HepG2 (cell line): ENCODE measurements around the gene KLKB1.

Experiments
- ETV6 ChIP-seq: sonication (generic); formaldehyde crosslinking; conservative IDR thresholded peaks from 2 replicates; pipeline ENCODE4 v1.4.0; 2020; ENCODE audit warnings: missing genetic modification reagents
- POLR2A ChIP-seq, 2 experiments: IDR thresholded peaks; 2 replicates each; pipeline ENCODE4 v1.6.1; 2011; ENCODE audit warnings: low read depth in 2 of 2, low read length in 2 of 2, mild to moderate bottlenecking in 1 of 2, moderate library complexity in 1 of 2; ENCODE audit not compliant: insufficient read depth in 1 of 2
- RFX5 ChIP-seq: IDR thresholded peaks from 2 replicates; pipeline ENCODE4 v1.6.1; 2011; ENCODE audit warnings: low read depth, low read length, improper control_type of control experiment
- SRSF1 ChIP-seq: fragments of 200-400 bp; formaldehyde crosslinking; optimal IDR thresholded peaks from 2 replicates; pipeline ENCODE3; 2017; ENCODE audit warnings: mild to moderate bottlenecking, low read depth, low read length, moderate library complexity
- TF ChIP-seq, protein P1 (sequence below): sonication (generic); formaldehyde crosslinking; IDR thresholded peaks from 2 replicates; pipeline ENCODE4 v1.5.0; 2020; ENCODE audit warnings: mild to moderate bottlenecking, missing genetic modification reagents, moderate library complexity
- TF ChIP-seq, protein P2 (sequence below): sonication (generic); formaldehyde crosslinking; IDR thresholded peaks from 2 replicates; pipeline ENCODE4 v1.4.0; 2020; ENCODE audit warnings: mild to moderate bottlenecking, low read depth, missing genetic modification reagents

DNA sequence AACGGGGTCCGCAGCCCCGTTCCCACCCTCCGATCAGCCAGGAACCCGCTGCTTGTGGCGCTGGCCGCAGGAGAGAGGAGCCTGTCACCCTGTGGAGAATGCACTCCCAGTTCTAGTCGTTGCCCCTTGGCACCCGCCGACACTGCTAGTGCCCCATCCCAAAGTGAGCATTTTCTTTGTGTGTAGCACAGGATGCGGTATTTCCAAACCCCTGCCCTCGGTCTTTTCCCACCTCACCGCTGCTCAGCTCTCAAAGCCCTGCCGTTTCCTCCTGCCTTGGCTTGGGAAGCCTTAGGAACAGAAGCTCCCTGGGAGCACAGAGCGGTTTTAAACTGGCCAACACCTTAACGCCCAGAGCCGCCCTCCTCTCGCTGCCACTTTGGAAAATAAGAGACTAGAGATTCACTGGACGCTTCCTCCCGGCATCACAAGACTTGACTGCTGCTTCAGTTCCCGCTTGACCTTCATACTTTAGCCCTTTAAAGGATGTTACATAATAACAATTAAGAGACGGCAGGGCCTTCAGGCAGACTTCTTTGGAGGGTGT is 35.2 kb upstream of the KLKB1 start:
- TF ChIP-seq, protein P1, sequence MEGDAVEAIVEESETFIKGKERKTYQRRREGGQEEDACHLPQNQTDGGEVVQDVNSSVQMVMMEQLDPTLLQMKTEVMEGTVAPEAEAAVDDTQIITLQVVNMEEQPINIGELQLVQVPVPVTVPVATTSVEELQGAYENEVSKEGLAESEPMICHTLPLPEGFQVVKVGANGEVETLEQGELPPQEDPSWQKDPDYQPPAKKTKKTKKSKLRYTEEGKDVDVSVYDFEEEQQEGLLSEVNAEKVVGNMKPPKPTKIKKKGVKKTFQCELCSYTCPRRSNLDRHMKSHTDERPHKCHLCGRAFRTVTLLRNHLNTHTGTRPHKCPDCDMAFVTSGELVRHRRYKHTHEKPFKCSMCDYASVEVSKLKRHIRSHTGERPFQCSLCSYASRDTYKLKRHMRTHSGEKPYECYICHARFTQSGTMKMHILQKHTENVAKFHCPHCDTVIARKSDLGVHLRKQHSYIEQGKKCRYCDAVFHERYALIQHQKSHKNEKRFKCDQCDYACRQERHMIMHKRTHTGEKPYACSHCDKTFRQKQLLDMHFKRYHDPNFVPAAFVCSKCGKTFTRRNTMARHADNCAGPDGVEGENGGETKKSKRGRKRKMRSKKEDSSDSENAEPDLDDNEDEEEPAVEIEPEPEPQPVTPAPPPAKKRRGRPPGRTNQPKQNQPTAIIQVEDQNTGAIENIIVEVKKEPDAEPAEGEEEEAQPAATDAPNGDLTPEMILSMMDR (CRISPR knock-in tag) = no peak; the same call in 1 of the 2 replicates
- TF ChIP-seq RFX5 (no peak), SRSF1 (no peak), ETV6 (no peak), POLR2A (IDR thresholded peaks at IDR 0.05; ENCODE audit: insufficient read depth in 1 of 2, low read depth in 2 of 2, low read length in 2 of 2) (peak; percentile 20 to 32; a peak in 2 of 4 replicates)
- TF ChIP-seq, protein P2, sequence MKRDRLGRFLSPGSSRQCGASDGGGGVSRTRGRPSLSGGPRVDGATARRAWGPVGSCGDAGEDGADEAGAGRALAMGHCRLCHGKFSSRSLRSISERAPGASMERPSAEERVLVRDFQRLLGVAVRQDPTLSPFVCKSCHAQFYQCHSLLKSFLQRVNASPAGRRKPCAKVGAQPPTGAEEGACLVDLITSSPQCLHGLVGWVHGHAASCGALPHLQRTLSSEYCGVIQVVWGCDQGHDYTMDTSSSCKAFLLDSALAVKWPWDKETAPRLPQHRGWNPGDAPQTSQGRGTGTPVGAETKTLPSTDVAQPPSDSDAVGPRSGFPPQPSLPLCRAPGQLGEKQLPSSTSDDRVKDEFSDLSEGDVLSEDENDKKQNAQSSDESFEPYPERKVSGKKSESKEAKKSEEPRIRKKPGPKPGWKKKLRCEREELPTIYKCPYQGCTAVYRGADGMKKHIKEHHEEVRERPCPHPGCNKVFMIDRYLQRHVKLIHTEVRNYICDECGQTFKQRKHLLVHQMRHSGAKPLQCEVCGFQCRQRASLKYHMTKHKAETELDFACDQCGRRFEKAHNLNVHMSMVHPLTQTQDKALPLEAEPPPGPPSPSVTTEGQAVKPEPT (CRISPR knock-in tag) = no peak
